Activated naive CD4-positive, alpha-beta T cell treated with anti-CD3 and anti-CD28 coated beads for 36 hours (primary cell): ENCODE data around the gene STUM. TPM values are rescaled to one million over a fixed set of nuclear protein-coding genes. Genes with fewer than 3 reads are reported as not detected.

Experiments used
- CTCF ChIA-PET: fragments of 350-600 bp; sonication (Branson Sonifier 250); formaldehyde crosslinking; loops from one replicate; lab custom pipeline; 2021; ENCODE audit warnings: antibody characterized with exemption; lab: Charles Lee
- DNase-seq: peaks from one replicate; pipeline ENCODE4 v3.0.0-alpha.2; 2020
- H3K27ac Mint-ChIP-seq: one replicate; pipeline ENCODE4 v1.8.0; 2021; ENCODE audit warnings: mild to moderate bottlenecking, mixed read lengths
- H3K27me3 Mint-ChIP-seq: one replicate; pipeline ENCODE4 v1.8.0; 2021; ENCODE audit warnings: low read depth, mixed read lengths
- H3K36me3 Mint-ChIP-seq: one replicate; pipeline ENCODE4 v1.8.0; 2021; ENCODE audit warnings: low read depth, mixed read lengths
- H3K4me1 Mint-ChIP-seq: one replicate; pipeline ENCODE4 v1.8.0; 2021; ENCODE audit warnings: low read depth, mixed read lengths
- H3K4me3 Mint-ChIP-seq: one replicate; pipeline ENCODE4 v1.8.0; 2021; ENCODE audit warnings: mild to moderate bottlenecking, moderate library complexity, mixed read lengths
- H3K9me3 Mint-ChIP-seq: one replicate; pipeline ENCODE4 v1.8.0; 2021; ENCODE audit warnings: mixed read lengths
- intact Hi-C: fragments of 100-400 bp; cut with micrococcal nuclease; formaldehyde crosslinking; loops from one replicate; pipeline ENCODE4 v1.15.1; 2023
- total RNA-seq, 2 experiments: library from RNA; stranded (reverse); gene quantifications; one replicate each; pipeline ENCODE4 v1.2.3, GENCODE V29; 2021

STUM gene
- total RNA-seq, 2 experiments from 2014 or later = not detected

DNA sequence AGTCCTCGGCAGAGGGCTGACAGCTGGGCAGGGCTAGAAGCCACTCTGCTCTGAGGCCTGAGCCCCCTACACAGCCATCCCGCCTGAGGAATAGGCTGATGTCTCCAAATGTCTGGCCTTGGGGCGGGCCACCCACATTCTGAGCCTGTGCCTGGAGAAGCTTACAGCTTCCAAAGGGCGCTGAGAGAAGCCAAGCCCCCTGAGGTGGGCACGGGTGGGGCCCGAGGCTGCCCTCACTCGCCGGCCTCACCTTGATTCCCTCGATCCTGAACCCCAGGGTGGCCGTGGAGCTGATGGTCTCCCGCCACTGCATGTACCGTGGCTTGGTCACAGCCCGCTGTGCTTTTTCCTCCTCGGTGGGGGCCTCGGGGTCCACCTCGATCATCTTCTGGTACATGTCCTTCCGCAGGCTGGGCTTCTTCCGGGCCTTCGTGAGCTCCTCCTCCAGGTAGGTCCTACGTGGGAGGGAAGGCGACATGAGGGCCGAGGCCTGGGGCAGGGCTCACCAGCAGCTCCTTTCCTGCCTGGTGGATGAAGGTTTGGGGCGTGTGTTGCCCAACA is 93.2 kb downstream of the STUM start:
- no peak for DNase-seq
- Mint-ChIP-seq H3K27me3 (no peaks in the 10 kb centered on the region), H3K4me1 (peaks cover 47% of the 10 kb centered on the region), H3K36me3 (peaks cover 25% of the 10 kb centered on the region), H3K4me3 (no peak overlapping the region), H3K27ac (no peak overlapping the region), H3K9me3 (no peaks in the 10 kb centered on the region)
- CTCF ChIA-PET = interaction anchor here (0.7 to 3.8 kb wide), 6 partner anchors 8 to 149 kb away, joined by 3 to 23 read pairs (median 4); no protein-coding TSS in a partner anchor
- intact Hi-C loops = no loop called here

DNA sequence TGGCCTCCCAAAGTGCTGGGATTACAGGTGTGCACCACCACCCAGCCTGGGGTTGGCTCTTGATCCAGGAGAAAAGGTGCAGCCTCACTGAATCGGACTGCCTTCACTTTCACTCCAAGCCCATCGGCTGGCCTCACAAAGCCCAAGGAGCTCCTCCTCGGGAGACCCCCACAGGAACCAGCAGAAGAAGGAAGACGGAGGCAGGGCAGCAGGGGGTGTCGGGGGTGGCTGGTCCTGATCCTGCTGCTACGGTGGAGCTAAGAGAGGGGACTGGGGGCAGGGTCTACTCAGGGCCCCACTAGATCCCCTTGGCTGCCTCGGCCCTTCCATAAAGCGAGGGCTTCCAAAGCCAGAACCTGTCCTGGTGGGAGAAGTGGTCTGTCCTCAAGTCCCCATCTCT is 93.9 kb downstream of the STUM start:
- Mint-ChIP-seq H3K36me3 (peaks cover 25% of the 10 kb centered on the region), H3K27ac (no peak overlapping the region), H3K4me3 (no peak overlapping the region), H3K9me3 (no peaks in the 10 kb centered on the region), H3K4me1 (peaks cover 52% of the 10 kb centered on the region), H3K27me3 (no peaks in the 10 kb centered on the region)
- no peak for DNase-seq
- intact Hi-C loops = no loop called here
- CTCF ChIA-PET = interaction anchor here (0.7 to 3.8 kb wide), 5 partner anchors 8 to 149 kb away, joined by 3 to 23 read pairs (median 3); no protein-coding TSS in a partner anchor

DNA sequence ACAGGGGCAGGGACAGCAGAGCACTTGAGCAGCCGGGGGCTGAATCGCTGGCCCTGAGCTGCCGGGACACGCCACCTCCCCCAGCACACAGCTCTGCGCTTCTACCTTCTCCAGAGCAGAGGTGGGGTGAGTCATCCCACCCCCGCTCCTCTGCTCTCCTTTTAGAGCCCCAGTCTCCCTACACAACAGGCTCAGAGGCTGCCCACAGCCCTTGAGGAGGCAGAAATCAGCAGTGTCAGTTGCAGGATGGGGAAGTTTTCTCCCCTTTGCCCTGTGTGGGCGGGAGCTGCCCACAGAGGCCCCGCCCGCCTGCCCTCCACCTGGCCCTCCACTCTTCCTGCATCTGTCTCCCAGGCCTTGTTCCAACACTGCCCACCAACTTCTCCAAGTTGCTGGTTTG is 94.6 kb downstream of the STUM start:
- Mint-ChIP-seq H3K9me3 (no peaks in the 10 kb centered on the region), H3K27ac (peak overlapping the region; percentile 80), H3K27me3 (no peaks in the 10 kb centered on the region), H3K4me3 (peak overlapping the region; percentile 40), H3K4me1 (peaks cover 52% of the 10 kb centered on the region), H3K36me3 (peaks cover 23% of the 10 kb centered on the region)
- CTCF ChIA-PET = interaction anchor here (1.0 to 3.8 kb wide), 7 partner anchors 7 to 185 kb away, joined by 3 to 23 read pairs (median 7); no protein-coding TSS in a partner anchor
- DNase-seq = peak; percentile 80
- intact Hi-C loops = loop anchor here (1.0 kb wide), 1 partner anchor 34 kb away; no protein-coding TSS in a partner anchor

DNA sequence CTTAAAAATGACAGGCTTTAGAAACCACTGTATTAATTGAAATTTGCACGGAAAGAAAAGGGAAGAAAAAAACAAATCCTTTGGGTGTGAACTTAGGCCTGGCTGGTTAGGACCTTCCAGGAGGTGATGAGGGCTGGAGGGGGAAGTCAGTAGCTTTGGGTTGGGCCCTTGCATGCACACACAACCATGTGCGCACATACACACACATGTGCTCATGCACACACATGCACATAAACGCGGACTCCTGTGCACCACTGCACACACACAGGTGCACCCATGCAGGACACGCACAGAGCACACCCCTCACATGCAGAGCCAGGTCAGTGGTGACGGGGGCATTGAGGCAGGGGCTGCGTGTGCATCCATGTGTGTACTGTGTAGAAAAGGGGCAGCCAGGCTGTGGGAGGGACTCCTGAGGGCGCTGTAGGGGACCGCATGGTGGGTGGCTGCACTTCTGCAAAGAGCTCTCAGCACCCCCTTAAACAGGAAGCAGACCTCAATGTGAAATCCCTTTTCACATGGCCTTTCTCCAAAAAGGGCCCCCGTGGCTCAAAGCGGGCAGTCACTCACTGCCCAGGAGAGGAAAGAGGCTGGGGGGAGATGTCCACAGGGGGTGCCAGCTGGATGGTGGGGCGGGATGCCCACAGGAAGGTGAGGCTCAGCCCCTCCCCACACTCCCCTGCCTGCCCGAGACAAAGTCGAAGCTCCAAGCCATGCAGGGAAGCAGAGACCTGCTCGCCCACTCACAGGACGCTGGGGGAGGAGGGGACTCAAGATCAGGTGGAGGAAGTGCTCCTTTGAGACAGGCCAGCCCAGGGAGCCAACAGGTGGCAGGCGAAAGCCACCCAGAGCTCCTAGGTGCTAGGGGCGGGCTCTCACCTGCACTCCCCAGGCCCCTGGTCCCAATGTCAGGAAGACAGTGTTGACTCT is 95.3 kb downstream of the STUM start:
- peaks cover 23% of the 10 kb centered on the region for H3K36me3 Mint-ChIP-seq
- intact Hi-C loops = loop anchor here (1.0 kb wide), 1 partner anchor 33 kb away; no protein-coding TSS in a partner anchor
- H3K4me3 Mint-ChIP-seq = peak overlapping the region; percentile 40
- CTCF ChIA-PET = interaction anchor here (0.6 to 3.8 kb wide), 10 partner anchors 8 to 184 kb away, joined by 3 to 23 read pairs (median 3); no protein-coding TSS in a partner anchor
- no peaks in the 10 kb centered on the region for H3K27me3 Mint-ChIP-seq
- peaks cover 54% of the 10 kb centered on the region for H3K4me1 Mint-ChIP-seq
- peak overlapping the region; percentile 80 for H3K27ac Mint-ChIP-seq
- H3K9me3 Mint-ChIP-seq = no peaks in the 10 kb centered on the region
- DNase-seq = peak; percentile 72

GRCh38 chr1:226644541-226645176 is 96.1 kb downstream of the STUM start:
- DNase-seq = peak; percentile 46
- Mint-ChIP-seq H3K4me3 (no peak overlapping the region), H3K27ac (peak overlapping the region; percentile 59), H3K4me1 (peaks cover 57% of the 10 kb centered on the region), H3K9me3 (no peaks in the 10 kb centered on the region), H3K36me3 (peaks cover 24% of the 10 kb centered on the region), H3K27me3 (no peaks in the 10 kb centered on the region)
- CTCF ChIA-PET = interaction anchor here (1.0 to 3.8 kb wide), 7 partner anchors 9 to 183 kb away, joined by 3 to 23 read pairs (median 3); no protein-coding TSS in a partner anchor
- intact Hi-C loops = no loop called here

GRCh38 chr1:226645279-226645976 is 96.9 kb downstream of the STUM start:
- DNase-seq = no peak
- intact Hi-C loops = no loop called here
- no peaks in the 10 kb centered on the region for H3K27me3 Mint-ChIP-seq
- H3K4me3 Mint-ChIP-seq = no peak overlapping the region
- CTCF ChIA-PET = interaction anchor here (1.5 to 3.8 kb wide), 3 partner anchors 11 to 42 kb away, joined by 3 to 23 read pairs (median 11); no protein-coding TSS in a partner anchor
- H3K27ac Mint-ChIP-seq = peak overlapping the region; percentile 31
- H3K9me3 Mint-ChIP-seq = no peaks in the 10 kb centered on the region
- H3K4me1 Mint-ChIP-seq = peaks cover 64% of the 10 kb centered on the region
- peaks cover 23% of the 10 kb centered on the region for H3K36me3 Mint-ChIP-seq

DNA sequence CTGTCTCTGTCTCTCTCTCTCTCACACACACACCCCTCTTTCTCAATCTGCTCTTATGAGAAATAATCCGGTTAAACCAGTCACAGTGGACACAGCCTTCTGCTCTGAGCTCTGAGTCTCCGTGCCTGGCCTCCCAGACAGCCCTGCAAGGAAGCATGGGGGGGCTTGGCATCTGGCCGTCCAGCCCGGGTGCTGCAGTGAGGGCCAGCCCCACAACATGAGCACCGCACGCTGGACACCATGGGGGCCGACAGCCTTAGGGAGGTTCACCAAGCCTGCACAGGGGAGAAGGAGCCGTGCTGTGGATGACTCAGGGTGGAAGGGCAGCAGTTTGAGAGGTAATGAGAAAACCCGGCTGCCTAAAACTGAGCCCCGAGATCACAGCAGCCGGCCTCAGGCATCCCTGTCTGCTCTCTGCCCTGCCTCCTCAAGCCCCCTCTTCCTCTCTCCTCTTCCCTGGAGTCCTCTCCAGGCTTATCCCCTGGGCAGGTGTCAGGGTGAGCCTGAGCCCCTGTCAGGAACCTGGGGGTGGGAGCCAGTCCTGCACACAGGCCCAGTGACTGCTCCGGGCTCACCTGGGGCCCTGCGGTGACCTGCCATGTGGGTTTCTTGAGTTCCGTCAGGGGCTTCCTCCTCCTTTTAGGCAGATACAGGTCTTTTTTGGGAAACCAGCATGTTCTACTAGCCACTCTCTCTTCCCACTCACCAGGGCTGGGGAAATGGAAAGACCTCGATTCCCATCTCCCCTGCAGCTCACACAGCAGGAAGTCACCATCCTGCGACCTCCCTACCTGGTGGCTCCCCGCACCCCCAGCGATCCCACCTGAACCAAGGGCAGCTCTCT is 97.7 kb downstream of the STUM start:
- DNase-seq = no peak
- peaks cover 73% of the 10 kb centered on the region for H3K4me1 Mint-ChIP-seq
- intact Hi-C loops = no loop called here
- no peak overlapping the region for H3K4me3 Mint-ChIP-seq
- H3K36me3 Mint-ChIP-seq = peaks cover 22% of the 10 kb centered on the region
- no peaks in the 10 kb centered on the region for H3K27me3 Mint-ChIP-seq
- CTCF ChIA-PET = no interaction called here
- H3K27ac Mint-ChIP-seq = peak overlapping the region; percentile 13
- H3K9me3 Mint-ChIP-seq = no peaks in the 10 kb centered on the region

DNA sequence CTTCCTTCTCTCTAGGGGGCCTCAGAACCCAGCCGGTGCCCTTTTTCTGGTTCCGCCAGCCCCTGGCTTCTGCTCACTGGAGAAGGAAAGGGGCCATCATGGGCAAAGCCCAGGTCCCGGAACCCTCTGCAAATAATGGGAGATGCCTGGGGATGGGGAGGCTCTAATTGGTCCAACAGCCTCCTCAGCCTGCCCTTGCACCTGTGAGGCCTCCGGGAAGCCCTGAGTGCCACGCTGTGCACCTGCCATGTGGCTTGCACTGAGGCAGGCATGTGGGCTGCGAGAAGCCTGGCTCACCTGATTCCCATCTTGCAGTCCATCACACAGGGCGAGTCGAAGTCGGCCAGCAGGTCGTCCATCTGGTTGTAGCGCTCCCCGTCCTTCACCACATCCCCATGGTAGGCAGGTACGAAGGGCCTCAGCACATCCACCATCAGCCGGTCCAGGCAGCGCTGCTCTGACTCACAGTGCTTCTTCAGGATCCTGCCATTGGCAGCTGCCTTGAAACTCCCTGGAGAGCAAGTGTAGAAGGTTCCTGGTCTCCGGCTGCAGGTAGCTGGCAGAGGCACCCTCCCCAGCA is 98.4 kb downstream of the STUM start:
- H3K4me3 Mint-ChIP-seq = no peak overlapping the region
- H3K36me3 Mint-ChIP-seq = peaks cover 22% of the 10 kb centered on the region
- intact Hi-C loops = no loop called here
- no peaks in the 10 kb centered on the region for H3K27me3 Mint-ChIP-seq
- peaks cover 75% of the 10 kb centered on the region for H3K4me1 Mint-ChIP-seq
- CTCF ChIA-PET = interaction anchor here (1.3 to 2.2 kb wide), 4 partner anchors 12 to 41 kb away, joined by 3 to 13 read pairs (median 8); no protein-coding TSS in a partner anchor
- no peak for DNase-seq
- H3K27ac Mint-ChIP-seq = no peak overlapping the region
- no peaks in the 10 kb centered on the region for H3K9me3 Mint-ChIP-seq

GRCh38 chr1:226647719-226648118 is 99.2 kb downstream of the STUM start:
- Mint-ChIP-seq H3K27ac (no peak overlapping the region), H3K4me3 (no peak overlapping the region), H3K36me3 (peaks cover 19% of the 10 kb centered on the region), H3K9me3 (no peaks in the 10 kb centered on the region), H3K27me3 (no peaks in the 10 kb centered on the region), H3K4me1 (peaks cover 74% of the 10 kb centered on the region)
- intact Hi-C loops = no loop called here
- CTCF ChIA-PET = interaction anchor here (1.0 to 2.2 kb wide), 6 partner anchors 13 to 41 kb away, joined by 3 to 13 read pairs (median 6); no protein-coding TSS in a partner anchor
- DNase-seq = no peak

GRCh38 chr1:226648421-226648820 is 99.9 kb downstream of the STUM start:
- intact Hi-C loops = no loop called here
- Mint-ChIP-seq H3K27me3 (no peaks in the 10 kb centered on the region), H3K36me3 (peaks cover 14% of the 10 kb centered on the region), H3K4me1 (peaks cover 67% of the 10 kb centered on the region), H3K27ac (no peak overlapping the region), H3K9me3 (no peaks in the 10 kb centered on the region), H3K4me3 (no peak overlapping the region)
- CTCF ChIA-PET = interaction anchor here (0.6 to 2.2 kb wide), 6 partner anchors 14 to 40 kb away, joined by 3 to 13 read pairs (median 6); no protein-coding TSS in a partner anchor
- no peak for DNase-seq
